Measurements from ENCODE around the gene ZNF76. TPM values are rescaled to one million over a fixed set of nuclear protein-coding genes. Genes with fewer than 3 reads are reported as not detected.

Gene ZNF76
- total and polyA plus RNA-seq, 9 of the 15 experiments (the other 6 are each of a cell fraction or from before 2014, with no cell fraction given): 1.2 to 17.8 (median 10.7) TPM

GRCh38 chr6:35343092-35343834 is 83.7 kb downstream of the ZNF76 start (continued):
- 0 out of 2 replicates have a peak, but pooled peaks have one; percentile 16 for TF ChIP-seq TFAP4 (CRISPR knock-in tag; IDR thresholded peaks at IDR 0.05; ENCODE audit: borderline replicate concordance)
- TF ChIP-seq GTF2E2 (tag; IDR thresholded peaks at IDR 0.05): no peak
- TF ChIP-seq EP400 (IDR thresholded peaks at IDR 0.05): peak; percentile 64
- no peak for TF ChIP-seq MLX (CRISPR knock-in tag; conservative IDR thresholded peaks at IDR 0.05)
- TF ChIP-seq RAD51 (IDR thresholded peaks at IDR 0.05; ENCODE audit: borderline replicate concordance, low read depth): 0 out of 2 replicates have a peak, but pooled peaks have one; percentile 14
- TF ChIP-seq ZNF23 (CRISPR knock-in tag; IDR thresholded peaks at IDR 0.05): no peak
- TF ChIP-seq HNRNPH1 (optimal IDR thresholded peaks at IDR 0.05; ENCODE audit: low read depth, low read length): no peak
- TF ChIP-seq TRIM28 (IDR thresholded peaks at IDR 0.05): 0 out of 2 replicates have a peak, but pooled peaks have one; percentile 15
- no peak for TF ChIP-seq COPS2 (conservative IDR thresholded peaks at IDR 0.05)
- TF ChIP-seq, protein P1, sequence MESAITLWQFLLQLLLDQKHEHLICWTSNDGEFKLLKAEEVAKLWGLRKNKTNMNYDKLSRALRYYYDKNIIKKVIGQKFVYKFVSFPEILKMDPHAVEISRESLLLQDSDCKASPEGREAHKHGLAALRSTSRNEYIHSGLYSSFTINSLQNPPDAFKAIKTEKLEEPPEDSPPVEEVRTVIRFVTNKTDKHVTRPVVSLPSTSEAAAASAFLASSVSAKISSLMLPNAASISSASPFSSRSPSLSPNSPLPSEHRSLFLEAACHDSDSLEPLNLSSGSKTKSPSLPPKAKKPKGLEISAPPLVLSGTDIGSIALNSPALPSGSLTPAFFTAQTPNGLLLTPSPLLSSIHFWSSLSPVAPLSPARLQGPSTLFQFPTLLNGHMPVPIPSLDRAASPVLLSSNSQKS (CRISPR knock-in tag; IDR thresholded peaks at IDR 0.05): no peak
- TF ChIP-seq ZKSCAN3 (CRISPR knock-in tag; IDR thresholded peaks at IDR 0.05): no peak
- TF ChIP-seq ZNF589 (CRISPR knock-in tag; IDR thresholded peaks at IDR 0.05; ENCODE audit: low read depth): no peak
- no peak for TF ChIP-seq CBX1 (IDR thresholded peaks at IDR 0.05; ENCODE audit: low read depth)
- no peak for TF ChIP-seq YY1 (IDR thresholded peaks at IDR 0.05; ENCODE audit: borderline replicate concordance in 1 of 3, control insufficient read depth in 1 of 3, extremely low read depth in 1 of 3, insufficient read depth in 3 of 3, insufficient read length in 1 of 3, insufficient replicate concordance in 2 of 3, low read depth in 1 of 3, low read length in 2 of 3)
- TF ChIP-seq MTA1 (IDR thresholded peaks at IDR 0.05; ENCODE audit: borderline replicate concordance): peak; percentile 81
- TF ChIP-seq, protein P2, sequence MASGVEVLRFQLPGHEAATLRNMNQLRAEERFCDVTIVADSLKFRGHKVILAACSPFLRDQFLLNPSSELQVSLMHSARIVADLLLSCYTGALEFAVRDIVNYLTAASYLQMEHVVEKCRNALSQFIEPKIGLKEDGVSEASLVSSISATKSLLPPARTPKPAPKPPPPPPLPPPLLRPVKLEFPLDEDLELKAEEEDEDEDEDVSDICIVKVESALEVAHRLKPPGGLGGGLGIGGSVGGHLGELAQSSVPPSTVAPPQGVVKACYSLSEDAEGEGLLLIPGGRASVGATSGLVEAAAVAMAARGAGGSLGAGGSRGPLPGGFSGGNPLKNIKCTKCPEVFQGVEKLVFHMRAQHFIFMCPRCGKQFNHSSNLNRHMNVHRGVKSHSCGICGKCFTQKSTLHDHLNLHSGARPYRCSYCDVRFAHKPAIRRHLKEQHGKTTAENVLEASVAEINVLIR (CRISPR knock-in tag; IDR thresholded peaks at IDR 0.05): no peak
- peak; percentile 74; the same call in 1 of the 2 replicates for TF ChIP-seq MYC (IDR thresholded peaks at IDR 0.05; ENCODE audit: low read depth, low read length)
- no peak for TF ChIP-seq MYC (CRISPR knock-in tag; IDR thresholded peaks at IDR 0.05; ENCODE audit: borderline replicate concordance, low read depth)
- TF ChIP-seq ZFP30 (CRISPR knock-in tag; IDR thresholded peaks at IDR 0.05; ENCODE audit: borderline replicate concordance): no peak
- TF ChIP-seq ZNF586 (CRISPR knock-in tag; conservative IDR thresholded peaks at IDR 0.05): no peak
- 0 out of 2 replicates have a peak, but pooled peaks have one; percentile 29 for TF ChIP-seq SPI1 (IDR thresholded peaks at IDR 0.05; ENCODE audit: borderline replicate concordance, low read depth, low read length)
- TF ChIP-seq RBM34 (IDR thresholded peaks at IDR 0.05; ENCODE audit: borderline replicate concordance, insufficient read depth, low read length): no peak
- TF ChIP-seq SIN3A (IDR thresholded peaks at IDR 0.05; ENCODE audit: borderline replicate concordance in 2 of 2, control insufficient read depth in 1 of 2, low read depth in 2 of 2, low read length in 2 of 2): no peak

Measured in K562 (cell line).